HepG2 (cell line): ENCODE measurements around the gene GNAS-AS1. TPM values are rescaled to one million over a fixed set of nuclear protein-coding genes. Genes with fewer than 3 reads are reported as not detected.

Experiments used
- ATAC-seq: fragments of 200-7000 bp; cut with Tn5 transposase; 3 replicates; pipeline ENCODE4 v1.9.1; 2020; ENCODE audit warnings: mild to moderate bottlenecking, moderate library complexity
- BruUV-seq: library from RNA; stranded (reverse); fragments of 400-500 nt; replicated peaks from 2 replicates; lab custom pipeline; 2021; lab: Mats Ljungman, UMichigan
- CTCF ChIA-PET: fragments of 300-600 bp; formaldehyde crosslinking; extraction: SDS; loops from one replicate; lab custom pipeline; 2021; ENCODE audit warnings: low total read pairs, inconsistent platforms, low intra/inter-chr PET ratio; lab: Yijun Ruan, JAX
- POLR2A ChIA-PET: fragments of 350-600 bp; sonication (Branson Sonifier 250); formaldehyde crosslinking; loops from one replicate; lab custom pipeline; 2020; ENCODE audit warnings: antibody characterized with exemption, inconsistent platforms; lab: Yijun Ruan, JAX
- DNase-seq: peaks from one replicate; pipeline ENCODE4 v3.0.0-alpha.2; 2015; ENCODE audit warnings: low spot score
- FAIRE-seq: peaks from 3 replicates; lab custom pipeline; 2011; peaks lifted over from hg19 to GRCh38; lab: Jason Lieb, UNC
- H2AFZ ChIP-seq: one replicate; pipeline ENCODE4 v1.6.1; 2011; ENCODE audit warnings: low read length, inconsistent platforms
- H3K27ac ChIP-seq: fragments of 300-600 bp; 3 replicates; pipeline ENCODE4 v1.8.0; 2011; ENCODE audit warnings: mixed run types, mild to moderate bottlenecking, mixed read lengths, low read length, inconsistent platforms; ENCODE audit not compliant: insufficient read depth; ENCODE audit errors: extremely low read length
- H3K27me3 ChIP-seq, 2 experiments: fragments of 200-600 bp in 1 of 2; 2 replicates in 1 of 2; 3 replicates in 1 of 2; pipeline versions ENCODE4 v1.6.0 to v1.8.0; 2011; ENCODE audit warnings: low read length in 2 of 2, mild to moderate bottlenecking in 2 of 2, moderate library complexity in 2 of 2, inconsistent platforms in 1 of 2; ENCODE audit not compliant: insufficient read depth in 2 of 2, control insufficient read depth in 1 of 2
- H3K36me3 ChIP-seq, 2 experiments: fragments of 200-600 bp in 1 of 2; replicated peaks in 1 of 2; 2 replicates in 1 of 2; 3 replicates in 1 of 2; pipeline versions ENCODE4 v1.5.1 to v1.8.0; 2011; ENCODE audit warnings: low read length in 2 of 2, inconsistent platforms in 1 of 2; ENCODE audit not compliant: insufficient read depth in 2 of 2, control insufficient read depth in 1 of 2
- H3K4me1 ChIP-seq: 2 replicates; pipeline ENCODE4 v1.5.1; 2012; ENCODE audit warnings: low read length, inconsistent platforms; ENCODE audit not compliant: insufficient read depth
- H3K4me2 ChIP-seq: 2 replicates; pipeline ENCODE4 v1.6.0; 2011; ENCODE audit warnings: low read depth, low read length, inconsistent platforms
- H3K4me3 ChIP-seq, 3 experiments: fragments of 200-600 bp in 1 of 3; sonication (generic), shearing (Covaris generic) in 1 of 3; replicated peaks in 1 of 3; 2 replicates each; pipeline ENCODE4 v1.5.1; 2011 to 2016; ENCODE audit warnings: low read length in 3 of 3, inconsistent platforms in 2 of 3, low read depth in 2 of 3, mild to moderate bottlenecking in 2 of 3, control low read depth in 1 of 3, mixed read lengths in 1 of 3; ENCODE audit not compliant: insufficient read depth in 1 of 3
- H3K79me2 ChIP-seq: one replicate; pipeline ENCODE4 v1.6.1; 2011; ENCODE audit warnings: low read length, inconsistent platforms; ENCODE audit not compliant: insufficient read depth
- H3K9ac ChIP-seq: 2 replicates; pipeline ENCODE4 v1.6.0; 2011; ENCODE audit warnings: mild to moderate bottlenecking, low read depth, low read length, inconsistent platforms; ENCODE audit not compliant: insufficient read depth
- H3K9me3 ChIP-seq: 2 replicates; pipeline ENCODE4 v1.5.1; 2012; ENCODE audit warnings: mild to moderate bottlenecking, low read length
- H4K20me1 ChIP-seq: 2 replicates; pipeline ENCODE4 v1.6.0; 2011; ENCODE audit warnings: inconsistent platforms, mild to moderate bottlenecking, low read length, moderate library complexity; ENCODE audit not compliant: insufficient read depth
- ATF2 ChIP-seq: sonication (generic); formaldehyde crosslinking; IDR thresholded peaks from 2 replicates; pipeline ENCODE4 v1.4.0; 2020; ENCODE audit warnings: missing genetic modification reagents
- ATF7 ChIP-seq, 2 experiments: fragments of 450-650 bp in 1 of 2; sonication (generic) in 1 of 2; formaldehyde crosslinking in 1 of 2; IDR thresholded peaks; 2 replicates each; pipeline versions ENCODE4 v1.4.0 to v1.6.1; 2016 to 2020; ENCODE audit warnings: antibody characterized with exemption in 1 of 2, mild to moderate bottlenecking in 1 of 2, missing genetic modification reagents in 1 of 2
- FOXK1 ChIP-seq: sonication (generic); formaldehyde crosslinking; IDR thresholded peaks from 2 replicates; pipeline ENCODE4 v1.4.0; 2020; ENCODE audit warnings: low read depth, missing genetic modification reagents, borderline replicate concordance
- KAT8 ChIP-seq: IDR thresholded peaks from 2 replicates; pipeline ENCODE4 v1.6.1; 2016; ENCODE audit warnings: missing genetic modification reagents, missing compliant biosample characterization
- PHB2 ChIP-seq: fragments of 450-650 bp; IDR thresholded peaks from 2 replicates; pipeline ENCODE4 v1.6.1; 2018; ENCODE audit not compliant: partially characterized antibody
- REXO4 ChIP-seq: sonication (generic); formaldehyde crosslinking; IDR thresholded peaks from 2 replicates; pipeline ENCODE4 v1.8.0; 2022; ENCODE audit warnings: missing genetic modification reagents, mild to moderate bottlenecking, borderline replicate concordance
- SALL2 ChIP-seq: sonication (generic); formaldehyde crosslinking; IDR thresholded peaks from 2 replicates; pipeline ENCODE4 v1.8.1; 2023; ENCODE audit warnings: mild to moderate bottlenecking, missing genetic modification reagents, inconsistent platforms
- TFE3 ChIP-seq: IDR thresholded peaks from 2 replicates; pipeline ENCODE4 v1.6.1; 2016
- TRAFD1 ChIP-seq: sonication (generic); formaldehyde crosslinking; IDR thresholded peaks from 2 replicates; pipeline ENCODE4 v1.5.1; 2020; ENCODE audit warnings: missing genetic modification reagents, mild to moderate bottlenecking, borderline replicate concordance
- ZBTB8A ChIP-seq: sonication (generic); formaldehyde crosslinking; IDR thresholded peaks from 2 replicates; pipeline ENCODE4 v1.4.0; 2020; ENCODE audit warnings: mild to moderate bottlenecking, low read depth, missing genetic modification reagents, borderline replicate concordance
- ZNF597 ChIP-seq: sonication (generic); formaldehyde crosslinking; IDR thresholded peaks from 2 replicates; pipeline ENCODE4 v1.5.0; 2020; ENCODE audit warnings: missing genetic modification reagents
- ZNF746 ChIP-seq: sonication (generic); formaldehyde crosslinking; IDR thresholded peaks from 2 replicates; pipeline ENCODE4 v1.8.0; 2022; ENCODE audit warnings: mild to moderate bottlenecking, missing genetic modification reagents
- ZSCAN12 ChIP-seq: sonication (generic); formaldehyde crosslinking; IDR thresholded peaks from 2 replicates; pipeline ENCODE4 v1.9.0; 2021; ENCODE audit warnings: mild to moderate bottlenecking, missing genetic modification reagents
- WGBS: methylation state at CpG from one replicate; pipeline ENCODE4 v1.1.6; 2017; ENCODE audit warnings: low lambda C conversion rate; 5-methylcytosine and 5-hydroxymethylcytosine counted together
- in situ Hi-C: cut with HindIII; loops from 2 replicates; pipeline ENCODE4 v1.10.0; 2017; ENCODE audit warnings: low pct_unique_long_range_greater_than_20kb; ENCODE audit not compliant: extremely low pct_ligation_motif_present
- intact Hi-C: fragments of 100-400 bp; cut with micrococcal nuclease; formaldehyde crosslinking; loops from one replicate; pipeline ENCODE4 v1.10.0; 2022; ENCODE audit not compliant: unreplicated experiment
- polyA plus RNA-seq, 8 experiments: library from polyadenylated mRNA; depleted of rRNA in 3 of 8; stranded (reverse) in 7 of 8; unstranded in 1 of 8; fragments of >200 nt; fragmentation: Illumina TruSeq in 4 of 8; extraction: Trizol in 4 of 8; gene quantifications; 2 replicates each; pipeline versions ENCODE4 v1.2.1 to v1.2.3, GENCODE V29; 2011 to 2016; ENCODE audit warnings: low read depth in 4 of 8, missing spikeins in 1 of 8, mixed read lengths in 1 of 8; ENCODE audit not compliant: insufficient read depth in 1 of 8
- total RNA-seq, 5 experiments: library from RNA; depleted of rRNA; stranded (reverse); fragments of >200 nt; fragmentation: Illumina TruSeq; extraction: Trizol; gene quantifications; 2 replicates each; pipeline ENCODE4 v1.2.3, GENCODE V29; 2016; ENCODE audit warnings: low read depth in 1 of 5
- TF ChIP-seq, protein P1 (sequence below), 2 experiments: sonication (generic) in 1 of 2; formaldehyde crosslinking in 1 of 2; IDR thresholded peaks; 2 replicates each; pipeline versions ENCODE4 v1.4.0 to v1.6.1; 2018 to 2020; ENCODE audit warnings: missing genetic modification reagents in 2 of 2, borderline replicate concordance in 1 of 2, low read depth in 1 of 2, mild to moderate bottlenecking in 1 of 2, missing biosample characterization in 1 of 2
- TF ChIP-seq, protein P2 (sequence below): sonication (generic); formaldehyde crosslinking; IDR thresholded peaks from 2 replicates; pipeline ENCODE4 v1.5.0; 2020; ENCODE audit warnings: missing genetic modification reagents

GNAS-AS1 gene
- total and polyA plus RNA-seq, 2 of the 13 experiments (the other 11 are each of a cell fraction or from before 2014, with no cell fraction given) = not detected

DNA sequence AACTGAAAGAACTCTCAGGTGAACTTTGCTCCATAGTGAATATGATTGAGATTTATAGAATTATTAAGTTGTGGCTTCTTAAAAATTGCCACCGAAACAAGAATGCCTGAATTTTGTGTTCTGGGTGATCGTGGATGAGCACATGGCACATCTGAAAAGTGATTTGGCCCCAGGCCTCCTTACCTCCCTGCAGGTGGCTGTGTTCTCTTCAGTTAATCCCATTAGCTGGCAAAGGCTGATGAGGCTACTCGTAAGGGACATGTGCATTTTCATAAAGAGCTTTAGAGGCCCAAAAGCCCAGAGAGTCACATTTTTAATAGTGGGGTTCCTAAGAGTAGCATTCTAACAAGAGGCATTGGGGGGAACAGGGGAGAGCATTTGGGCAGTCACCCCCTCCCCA, 24.4 kb upstream of the GNAS-AS1 start:
- no peak overlapping the region for H3K4me3 ChIP-seq
- in situ Hi-C loops = no loop called here
- intact Hi-C loops = no loop called here
- no peak overlapping the region for H3K27ac ChIP-seq
- no peak overlapping the region for H2AFZ ChIP-seq
- FAIRE-seq (no peak), DNase-seq (no peak), ATAC-seq (no peak)
- no peak overlapping the region for H3K9ac ChIP-seq
- ChIA-PET POLR2A (no interaction called here), CTCF (no interaction called here)
- H3K27me3 ChIP-seq = peaks cover 0 to 25% of the 10 kb centered on the region in 2 experiments; a peak in 2 of 5 replicates
- no TSS peak for BruUV-seq
- no peaks in the 10 kb centered on the region for H3K36me3 ChIP-seq
- H4K20me1 ChIP-seq = no peaks in the 10 kb centered on the region
- H3K9me3 ChIP-seq = no peaks in the 10 kb centered on the region
- no peak overlapping the region for H3K4me2 ChIP-seq
- H3K79me2 ChIP-seq = no peaks in the 10 kb centered on the region
- 72% methylated on average over 3 of the region's 3 CpGs for WGBS
- H3K4me1 ChIP-seq = peaks cover 22% of the 10 kb centered on the region
- TF ChIP-seq ZNF746 (CRISPR knock-in tag) = no peak
- TF ChIP-seq TFE3 = no peak
- TF ChIP-seq, protein P1, sequence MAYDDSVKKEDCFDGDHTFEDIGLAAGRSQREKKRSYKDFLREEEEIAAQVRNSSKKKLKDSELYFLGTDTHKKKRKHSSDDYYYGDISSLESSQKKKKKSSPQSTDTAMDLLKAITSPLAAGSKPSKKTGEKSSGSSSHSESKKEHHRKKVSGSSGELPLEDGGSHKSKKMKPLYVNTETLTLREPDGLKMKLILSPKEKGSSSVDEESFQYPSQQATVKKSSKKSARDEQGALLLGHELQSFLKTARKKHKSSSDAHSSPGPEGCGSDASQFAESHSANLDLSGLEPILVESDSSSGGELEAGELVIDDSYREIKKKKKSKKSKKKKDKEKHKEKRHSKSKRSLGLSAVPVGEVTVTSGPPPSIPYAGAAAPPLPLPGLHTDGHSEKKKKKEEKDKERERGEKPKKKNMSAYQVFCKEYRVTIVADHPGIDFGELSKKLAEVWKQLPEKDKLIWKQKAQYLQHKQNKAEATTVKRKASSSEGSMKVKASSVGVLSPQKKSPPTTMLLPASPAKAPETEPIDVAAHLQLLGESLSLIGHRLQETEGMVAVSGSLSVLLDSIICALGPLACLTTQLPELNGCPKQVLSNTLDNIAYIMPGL (CRISPR knock-in tag; IDR thresholded peaks at IDR 0.05; ENCODE audit: borderline replicate concordance in 1 of 2, low read depth in 1 of 2) = no peak
- no peak for TF ChIP-seq KAT8 (CRISPR knock-in tag)
- no peak for TF ChIP-seq ZBTB8A (CRISPR knock-in tag)
- no peak for TF ChIP-seq ATF7 (IDR thresholded peaks at IDR 0.05)
- TF ChIP-seq ATF7 (CRISPR knock-in tag; IDR thresholded peaks at IDR 0.05) = no peak
- TF ChIP-seq ZNF597 (CRISPR knock-in tag) = no peak
- no peak for TF ChIP-seq PHB2
- TF ChIP-seq, protein P2, sequence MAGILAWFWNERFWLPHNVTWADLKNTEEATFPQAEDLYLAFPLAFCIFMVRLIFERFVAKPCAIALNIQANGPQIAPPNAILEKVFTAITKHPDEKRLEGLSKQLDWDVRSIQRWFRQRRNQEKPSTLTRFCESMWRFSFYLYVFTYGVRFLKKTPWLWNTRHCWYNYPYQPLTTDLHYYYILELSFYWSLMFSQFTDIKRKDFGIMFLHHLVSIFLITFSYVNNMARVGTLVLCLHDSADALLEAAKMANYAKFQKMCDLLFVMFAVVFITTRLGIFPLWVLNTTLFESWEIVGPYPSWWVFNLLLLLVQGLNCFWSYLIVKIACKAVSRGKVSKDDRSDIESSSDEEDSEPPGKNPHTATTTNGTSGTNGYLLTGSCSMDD = no peak
- no peak for TF ChIP-seq ZSCAN12
- no peak for TF ChIP-seq SALL2 (CRISPR knock-in tag)
- TF ChIP-seq TRAFD1 (CRISPR knock-in tag) = no peak
- no peak for TF ChIP-seq REXO4 (CRISPR knock-in tag)
- TF ChIP-seq FOXK1 (CRISPR knock-in tag) = no peak
- TF ChIP-seq ATF2 (CRISPR knock-in tag) = no peak
